Pancreas (tissue), 10 donors: ENCODE measurements around the gene GYPE. TPM values are rescaled to one million over a fixed set of nuclear protein-coding genes. Genes with fewer than 3 reads are reported as not detected.
"Not testable (repeated sequence)": the region's sequence is repeated elsewhere in the genome, so short reads cannot be mapped to it uniquely, and the experiment has no call there.

ENCODE experiments used
- ATAC-seq, 4 donors: fragments of 200-7000 bp; cut with Tn5 transposase; one replicate each; pipeline versions ENCODE4 v1.8.0 to v1.9.1; 2020; ENCODE audit warnings: mild to moderate bottlenecking in 4 of 4, moderate library complexity in 4 of 4
- DNase-seq, 6 donors: peaks; one replicate each; pipeline ENCODE4 v3.0.0-alpha.2; 2020
- FAIRE-seq: peaks from 2 replicates; lab custom pipeline; 2012; peaks lifted over from hg19 to GRCh38; lab: Jason Lieb, UNC
- H3K27ac ChIP-seq, 4 donors: fragments of 200-600 bp; sonication (generic); 1 replicate in 3 of 4; 2 replicates in 1 of 4; pipeline versions ENCODE4 v1.5.0 to v1.8.0; 2020
- H3K27me3 ChIP-seq, 4 donors: fragments of 200-600 bp; one replicate each; pipeline ENCODE4 v1.8.0; 2021
- H3K36me3 ChIP-seq, 3 donors: fragments of 200-600 bp; sonication (generic) in 1 of 3; one replicate each; pipeline versions ENCODE4 v1.5.0 to v1.8.0; 2020 to 2021
- H3K4me1 ChIP-seq, 3 donors: fragments of 200-600 bp; one replicate each; pipeline ENCODE4 v1.8.0; 2021
- H3K4me3 ChIP-seq, 4 donors: fragments of 200-600 bp; sonication (generic) in 2 of 4; one replicate each; pipeline versions ENCODE4 v1.5.0 to v1.8.0; 2020 to 2021
- H3K9me3 ChIP-seq, 4 donors: fragments of 200-600 bp; one replicate each; pipeline ENCODE4 v1.8.0; 2021
- WGBS, 2 donors: extraction: QIAGEN DNeasy Blood & Tissue Kit; methylation state at CpG; one replicate each; pipeline ENCODE4 v1.1.7; 2013; 5-methylcytosine and 5-hydroxymethylcytosine counted together
- intact Hi-C, 3 donors: fragments of 100-400 bp; cut with DNase I; formaldehyde crosslinking; loops; one replicate each; pipeline versions ENCODE4 v1.11.1 to v1.14.2; 2022
- polyA plus RNA-seq, 2 donors: library from polyadenylated mRNA; stranded (reverse); fragments of 200-250 nt; gene quantifications; one replicate each; pipeline ENCODE4 v1.2.3, GENCODE V29; 2013
- total RNA-seq, 6 donors: library from RNA; stranded (reverse); fragmentation: NEBNext Ultra II Directional in 4 of 6; extraction: Animal tissue kit (Norgen Biotek cat#: 25700) in 4 of 6; gene quantifications; one replicate each; pipeline versions ENCODE4 v1.2.1 to v1.2.4, GENCODE V29; 2021 to 2023
- TF ChIP-seq, protein P1 (sequence below), 4 donors: fragments of 200-600 bp; sonication (generic) in 3 of 4; IDR thresholded peaks; one replicate each; pipeline versions ENCODE4 v1.5.0 to v1.8.0; 2021; ENCODE audit warnings: antibody characterized with exemption in 4 of 4
- donor health status: healthy with polysubstance abuse.
- donor health status: DM: no; HTN: no; CAD: no; lungs with moderate emphysema.
- donor health status: DM: no; HTN: no; CAD: no.
- donor health status: control.
- donor health status: control.
- donor health status: Bipolar disorder and iron deficiency.
- donor health status: DM: yes; HTN: yes; CAD: no.
- donor health status: DM: no; HTN: no; CAD: no.
- donor health status: DM: no; HTN: no; CAD: no.
- donor health status: DM: yes; HTN: yes; CAD: no.

Gene GYPE
- total and polyA plus RNA-seq, 8 donors = 0.09 to 0.31 (median 0.15) TPM; not detected in 2

DNA sequence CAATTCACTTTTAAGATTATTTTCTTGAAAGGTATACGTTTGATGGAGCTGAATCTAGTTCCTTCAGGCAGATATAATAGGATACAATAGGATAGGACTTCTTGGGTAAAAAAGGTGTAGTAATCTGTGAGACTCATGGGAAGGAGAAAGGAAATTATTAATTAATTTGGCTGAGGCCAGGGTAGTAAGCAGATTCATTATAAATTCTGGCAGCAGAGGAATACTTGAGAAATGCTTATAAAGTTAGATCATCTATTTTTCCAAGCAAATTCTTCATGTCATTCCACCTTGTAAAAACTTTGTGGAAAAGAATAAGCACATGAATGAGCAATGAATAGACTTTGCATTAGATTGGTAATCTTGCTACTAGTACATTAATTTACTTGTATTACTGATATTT lies 46.9 kb downstream of the GYPE start:
- TF ChIP-seq, protein P1, sequence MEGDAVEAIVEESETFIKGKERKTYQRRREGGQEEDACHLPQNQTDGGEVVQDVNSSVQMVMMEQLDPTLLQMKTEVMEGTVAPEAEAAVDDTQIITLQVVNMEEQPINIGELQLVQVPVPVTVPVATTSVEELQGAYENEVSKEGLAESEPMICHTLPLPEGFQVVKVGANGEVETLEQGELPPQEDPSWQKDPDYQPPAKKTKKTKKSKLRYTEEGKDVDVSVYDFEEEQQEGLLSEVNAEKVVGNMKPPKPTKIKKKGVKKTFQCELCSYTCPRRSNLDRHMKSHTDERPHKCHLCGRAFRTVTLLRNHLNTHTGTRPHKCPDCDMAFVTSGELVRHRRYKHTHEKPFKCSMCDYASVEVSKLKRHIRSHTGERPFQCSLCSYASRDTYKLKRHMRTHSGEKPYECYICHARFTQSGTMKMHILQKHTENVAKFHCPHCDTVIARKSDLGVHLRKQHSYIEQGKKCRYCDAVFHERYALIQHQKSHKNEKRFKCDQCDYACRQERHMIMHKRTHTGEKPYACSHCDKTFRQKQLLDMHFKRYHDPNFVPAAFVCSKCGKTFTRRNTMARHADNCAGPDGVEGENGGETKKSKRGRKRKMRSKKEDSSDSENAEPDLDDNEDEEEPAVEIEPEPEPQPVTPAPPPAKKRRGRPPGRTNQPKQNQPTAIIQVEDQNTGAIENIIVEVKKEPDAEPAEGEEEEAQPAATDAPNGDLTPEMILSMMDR (IDR thresholded peaks at IDR 0.05) = no peak
- DNase-seq (no peak), ATAC-seq (no peak), FAIRE-seq (no peak)
- intact Hi-C loops = no loop called here
- Histone ChIP-seq H3K9me3 (no peaks in the 10 kb centered on the region), H3K4me3 (no peak overlapping the region), H3K4me1 (no peaks in the 10 kb centered on the region), H3K36me3 (no peaks in the 10 kb centered on the region), H3K27me3 (no peaks in the 10 kb centered on the region), H3K27ac (no peak overlapping the region)
- WGBS, 2 donors = 63 to 73% methylated on average over 1 of the region's 1 CpG

DNA sequence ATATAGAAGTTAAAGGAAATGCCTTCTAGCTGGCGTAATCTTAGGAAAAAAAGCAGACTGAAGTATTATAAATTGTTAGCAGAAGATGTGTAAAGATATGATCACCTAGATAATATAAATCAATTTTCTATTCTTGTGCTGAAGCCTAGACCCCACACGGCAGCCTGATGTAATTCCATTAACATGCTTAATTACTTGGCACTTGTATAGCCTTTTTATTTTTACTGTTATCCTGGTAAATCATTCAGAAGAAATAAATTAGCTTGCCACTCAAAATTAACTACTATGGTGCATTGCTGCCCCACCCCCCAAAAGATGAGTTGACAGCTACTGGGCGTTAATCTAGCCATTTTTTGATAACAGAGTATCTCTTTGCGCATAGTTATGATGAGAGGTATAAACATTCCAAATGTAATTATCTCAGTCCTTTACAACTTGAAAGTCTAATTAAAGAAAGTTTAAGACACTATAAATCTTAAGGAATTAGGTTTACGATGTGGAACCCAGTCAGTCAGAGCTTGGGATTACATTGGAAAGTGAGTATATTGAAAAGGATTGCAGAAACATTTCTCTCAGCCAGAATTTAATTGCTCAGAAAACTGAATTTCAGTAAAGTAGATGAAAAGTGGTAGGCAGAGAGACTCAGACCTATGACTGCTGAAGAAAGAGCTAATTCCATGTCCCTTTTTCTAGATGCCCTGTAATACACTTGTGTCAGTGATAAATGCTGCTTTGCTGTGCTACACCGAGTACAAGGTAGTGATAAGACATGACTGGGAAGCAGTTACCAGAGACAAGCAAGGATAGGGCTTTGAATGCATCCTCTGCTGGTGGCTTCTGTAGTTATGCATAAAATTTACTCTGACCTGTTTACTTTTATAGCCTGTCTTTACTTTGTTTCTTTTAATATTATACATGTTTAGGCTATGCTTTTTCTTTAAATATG lies 47.7 kb downstream of the GYPE start:
- H3K27ac ChIP-seq, DNase-seq, H3K4me3 ChIP-seq, intact Hi-C loops, FAIRE-seq, H3K9me3 ChIP-seq, ATAC-seq, H3K4me1 ChIP-seq, H3K36me3 ChIP-seq, H3K27me3 ChIP-seq: not testable (repeated sequence)
- WGBS, 2 donors = 63 to 68% methylated on average over 6 of the region's 6 CpGs

DNA sequence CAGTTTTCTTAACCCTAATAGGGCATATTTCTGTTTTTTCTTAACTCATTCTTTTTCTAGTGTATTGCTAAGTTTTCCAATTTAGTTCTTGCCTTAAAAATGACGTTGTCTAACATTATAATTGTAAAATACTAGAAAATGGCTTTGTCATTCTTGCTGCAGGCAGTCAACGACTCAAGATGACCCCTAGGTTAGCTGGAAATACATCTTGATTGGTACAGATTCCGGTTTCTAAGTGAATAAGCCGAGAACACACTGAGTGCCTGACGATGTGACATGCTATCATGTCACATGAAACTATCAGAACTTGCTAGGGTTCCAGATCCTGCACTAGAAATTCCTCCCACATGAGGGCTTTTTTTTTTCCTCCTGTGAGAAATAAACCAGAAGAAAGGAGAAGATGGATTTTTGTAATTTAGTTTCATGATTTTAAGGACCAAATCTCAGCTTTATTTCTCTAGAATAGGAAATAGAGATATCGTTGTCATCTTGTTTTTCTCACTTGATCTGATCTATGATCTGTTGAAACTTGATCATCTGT lies 49.3 kb downstream of the GYPE start:
- WGBS, 2 donors = 67 to 79% methylated on average over 6 of the region's 6 CpGs
- intact Hi-C loops, FAIRE-seq, H3K36me3 ChIP-seq, H3K4me1 ChIP-seq, H3K27me3 ChIP-seq, H3K9me3 ChIP-seq, H3K27ac ChIP-seq, H3K4me3 ChIP-seq, ATAC-seq, DNase-seq: not testable (repeated sequence)

DNA sequence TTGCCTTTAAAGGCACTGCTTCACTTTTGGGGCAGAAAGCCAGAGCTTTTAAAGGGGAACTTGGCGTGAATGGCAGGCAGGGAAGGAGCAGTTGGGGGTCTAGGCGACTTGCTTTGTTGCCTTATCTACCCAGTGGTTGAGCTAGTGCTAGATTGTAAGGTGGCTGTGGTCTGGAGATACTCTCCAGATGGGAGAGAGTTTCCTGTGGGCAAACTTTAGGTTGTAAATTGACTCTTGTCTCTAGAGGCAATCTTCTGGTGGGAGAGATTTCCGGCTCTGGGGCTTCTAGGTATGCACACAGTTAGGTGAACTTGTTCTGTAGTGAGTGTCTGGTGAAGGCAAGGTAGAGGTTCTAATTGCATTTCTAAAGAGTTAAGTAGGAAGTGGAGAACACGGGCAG lies 50.7 kb downstream of the GYPE start:
- DNase-seq, intact Hi-C loops, H3K4me3 ChIP-seq, H3K9me3 ChIP-seq, H3K36me3 ChIP-seq, H3K27me3 ChIP-seq, ATAC-seq, H3K27ac ChIP-seq, FAIRE-seq, H3K4me1 ChIP-seq: not testable (repeated sequence)
- 57 to 70% methylated on average over 4 of the region's 4 CpGs for WGBS, 2 donors

DNA sequence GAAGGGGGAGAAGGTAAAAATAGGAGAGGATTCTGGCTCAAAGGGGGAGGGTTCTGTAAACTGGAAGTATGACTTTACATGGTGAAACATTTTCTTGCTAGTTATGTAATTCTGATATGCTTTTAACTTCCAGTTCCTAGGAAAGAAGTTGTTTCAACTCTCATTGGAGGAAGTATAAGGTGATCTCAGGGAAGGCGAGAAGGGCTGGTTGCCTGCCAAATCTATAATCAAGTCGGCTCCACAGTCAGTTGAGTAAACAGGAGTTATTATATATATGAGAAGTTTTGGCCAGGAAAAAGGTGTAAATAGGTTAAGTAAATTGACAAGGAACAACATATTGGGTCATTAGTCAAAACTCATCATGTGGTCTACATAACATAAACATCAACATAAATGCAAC lies 56.1 kb downstream of the GYPE start:
- FAIRE-seq, ATAC-seq, DNase-seq, H3K4me3 ChIP-seq, H3K27ac ChIP-seq, H3K9me3 ChIP-seq, H3K27me3 ChIP-seq, intact Hi-C loops, H3K36me3 ChIP-seq, H3K4me1 ChIP-seq: not testable (repeated sequence)
- WGBS, 2 donors = 13 to 25% methylated on average over 2 of the region's 2 CpGs

DNA sequence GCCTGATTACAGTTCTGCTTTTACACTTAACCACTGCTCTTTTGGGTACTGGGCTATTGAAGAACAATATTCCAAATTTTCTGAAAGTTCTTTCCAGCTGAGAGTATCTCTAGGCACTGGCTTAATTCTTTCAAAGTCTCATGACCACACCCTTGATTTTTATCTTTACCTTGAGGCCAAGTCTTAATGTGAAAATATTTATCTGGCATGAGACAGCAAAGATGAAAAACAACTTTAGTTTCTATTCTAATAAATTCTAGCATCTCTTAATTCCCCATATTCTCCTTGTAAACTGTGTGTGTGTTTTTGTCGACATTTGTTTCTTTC lies 61.9 kb downstream of the GYPE start:
- not testable (repeated sequence) for ATAC-seq
- WGBS, 2 donors = 79 to 95% methylated on average over 1 of the region's 1 CpG
- FAIRE-seq = peak; percentile 49

DNA sequence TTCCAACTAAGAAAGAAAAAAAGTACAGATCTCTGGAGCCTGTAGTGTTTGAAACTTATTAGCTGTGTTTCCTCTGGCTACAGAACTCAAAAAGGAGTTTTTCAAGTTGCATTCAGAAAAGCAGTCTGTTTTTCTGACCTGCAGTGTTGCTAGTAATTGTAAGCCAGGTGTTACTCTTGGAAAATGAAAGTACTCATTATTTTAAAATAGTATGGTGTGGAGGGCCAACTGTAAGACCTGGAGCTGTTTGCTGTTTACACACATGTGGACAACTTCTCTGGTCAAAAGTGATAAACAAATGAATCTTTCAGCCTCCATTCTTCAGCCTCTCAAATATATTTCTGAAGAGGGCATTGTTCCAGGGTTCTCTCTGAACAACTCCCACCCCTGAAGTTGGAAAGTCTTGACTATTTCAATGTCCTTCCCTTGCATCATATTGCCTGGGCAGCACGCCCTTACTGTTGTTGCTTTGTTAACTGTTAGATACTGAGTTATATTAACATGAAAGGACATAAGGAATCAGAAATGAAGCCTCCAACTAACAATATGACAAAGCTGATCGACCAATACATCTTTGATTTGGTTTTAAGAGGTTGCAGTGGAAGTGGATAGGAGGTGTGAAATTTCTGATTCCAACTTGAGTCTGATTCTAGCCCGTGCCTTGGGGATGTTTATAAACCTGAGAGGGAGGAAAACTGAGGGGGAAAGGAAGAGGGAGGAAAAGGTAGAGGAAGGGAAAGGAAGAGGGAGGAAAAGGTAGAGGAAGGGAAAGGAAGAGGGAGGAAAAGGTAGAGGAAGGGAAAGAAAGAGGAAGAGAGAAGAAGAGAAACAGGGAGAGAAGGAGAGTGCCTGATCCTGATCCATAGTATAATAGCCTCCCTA lies 62.5 kb downstream of the GYPE start:
- FAIRE-seq, H3K4me3 ChIP-seq, H3K27ac ChIP-seq, ATAC-seq, H3K9me3 ChIP-seq, H3K36me3 ChIP-seq, H3K4me1 ChIP-seq, intact Hi-C loops, DNase-seq, H3K27me3 ChIP-seq: not testable (repeated sequence)
- WGBS, 2 donors = 56 to 63% methylated on average over 3 of the region's 3 CpGs

More for the DNA sequence above, 61.9 kb downstream of the GYPE start:
- H3K36me3 ChIP-seq, H3K4me3 ChIP-seq, H3K27me3 ChIP-seq, intact Hi-C loops, H3K27ac ChIP-seq, H3K9me3 ChIP-seq, DNase-seq, H3K4me1 ChIP-seq: not testable (repeated sequence)

DNA sequence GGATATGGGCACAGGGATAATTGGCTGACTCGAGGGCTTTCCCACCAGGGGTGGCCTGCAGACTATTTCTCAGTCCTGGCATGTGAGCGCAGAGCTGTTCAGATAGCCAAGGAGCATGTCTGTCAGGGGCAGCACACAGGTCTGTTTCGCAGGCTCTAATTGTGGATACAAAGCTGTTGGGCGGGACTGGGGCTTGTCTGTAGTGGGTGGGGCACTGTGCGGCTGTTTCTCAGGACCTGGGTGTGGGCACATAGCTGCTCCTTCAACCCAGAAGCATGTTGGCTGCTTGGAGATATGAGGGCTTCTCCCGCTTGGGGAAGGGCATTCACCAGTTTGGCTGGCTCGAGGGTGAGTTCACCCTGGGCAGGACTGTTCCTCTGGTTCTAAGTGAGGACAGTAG lies 65.9 kb downstream of the GYPE start:
- H3K27me3 ChIP-seq, H3K9me3 ChIP-seq, H3K27ac ChIP-seq, H3K4me3 ChIP-seq, H3K4me1 ChIP-seq, ATAC-seq, H3K36me3 ChIP-seq, FAIRE-seq, DNase-seq, intact Hi-C loops: not testable (repeated sequence)
- 82 to 84% methylated on average over 5 of the region's 7 CpGs for WGBS, 2 donors

DNA sequence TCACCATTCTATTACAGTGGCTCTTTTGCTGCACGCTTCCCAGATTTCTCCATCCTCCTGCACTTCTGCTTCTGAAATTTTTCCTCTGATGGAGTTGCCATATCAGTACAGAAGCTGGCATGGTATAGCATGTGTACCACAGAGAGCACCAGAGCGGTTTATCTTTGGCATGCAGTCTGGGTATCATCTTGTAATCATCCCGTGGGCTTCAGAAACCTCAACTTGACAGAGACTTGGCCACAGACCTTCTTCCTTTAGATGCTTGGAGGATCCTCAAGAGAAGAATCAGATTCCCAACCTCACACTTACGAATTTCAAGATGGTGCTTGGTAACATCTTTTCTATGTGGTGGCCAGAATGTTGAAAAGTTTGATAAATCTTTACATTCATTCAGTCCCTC lies 71.2 kb downstream of the GYPE start:
- ATAC-seq, intact Hi-C loops, H3K27me3 ChIP-seq, H3K36me3 ChIP-seq, H3K4me1 ChIP-seq, DNase-seq, FAIRE-seq, H3K27ac ChIP-seq, H3K4me3 ChIP-seq, H3K9me3 ChIP-seq: not testable (repeated sequence)
- WGBS, 2 donors = 81 to 91% methylated on average over 4 of the region's 4 CpGs

DNA sequence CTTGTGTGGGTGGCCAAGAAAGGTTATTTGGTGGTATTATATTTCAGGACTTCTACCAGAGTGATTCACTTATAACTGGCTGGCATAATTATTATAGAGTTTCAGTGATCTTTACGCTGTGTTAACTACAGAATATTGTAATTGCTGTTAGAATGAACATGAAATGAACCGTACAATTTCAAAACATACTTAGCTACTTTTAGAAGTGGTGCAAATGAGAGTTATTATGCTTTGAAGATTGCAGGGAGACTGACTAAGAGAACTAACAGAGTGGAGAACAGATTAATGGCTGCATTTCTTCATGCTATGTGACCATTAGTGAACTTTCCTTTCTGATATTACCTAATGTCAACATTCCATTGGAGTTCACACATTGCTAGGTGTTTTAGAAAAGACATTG lies 71.7 kb downstream of the GYPE start:
- FAIRE-seq, ATAC-seq, H3K4me3 ChIP-seq, H3K4me1 ChIP-seq, H3K36me3 ChIP-seq, intact Hi-C loops, DNase-seq, H3K27me3 ChIP-seq, H3K9me3 ChIP-seq, H3K27ac ChIP-seq: not testable (repeated sequence)
- WGBS, 2 donors = 79 to 83% methylated on average over 2 of the region's 2 CpGs
